GM19035 (cell line): Measurements from ENCODE around the gene KIAA1217.

Experiments
- ATAC-seq: cut with Tn5 transposase; IDR thresholded peaks from one replicate; pipeline ENCODE4 v1.9.1; 2021; ENCODE audit not compliant: unreplicated experiment

KIAA1217 gene

GRCh38 chr10:24574578-24575155 is 365.7 kb downstream of the KIAA1217 start:
- no peak for ATAC-seq

DNA sequence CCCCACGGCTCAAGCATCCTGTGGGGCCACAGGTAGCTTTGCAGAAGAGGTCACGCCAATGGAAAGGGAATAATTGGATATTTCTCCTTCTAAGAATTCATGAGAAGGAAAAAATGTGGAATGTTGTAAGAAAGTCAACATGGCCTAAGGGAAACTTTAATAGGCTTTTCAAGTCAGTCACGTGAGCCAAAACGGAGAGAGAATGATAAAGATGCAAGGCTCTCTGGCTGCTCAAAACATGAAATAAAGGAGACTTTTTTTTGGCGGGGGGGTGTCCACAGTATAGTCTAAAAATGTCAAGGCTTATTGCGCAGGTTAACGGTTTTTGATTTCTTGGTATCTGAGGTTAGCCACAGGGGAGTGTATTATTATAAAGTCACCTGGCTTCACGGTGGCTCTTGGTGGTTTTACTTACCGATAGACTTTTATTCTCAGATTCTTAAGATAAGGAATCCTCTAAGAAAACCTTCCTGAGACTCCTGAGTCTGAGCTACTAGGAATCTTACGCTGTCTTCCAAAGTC is 366.6 kb downstream of the KIAA1217 start:
- ATAC-seq: no peak

- ATAC-seq: no peak
These were observed 370.5 kb downstream of the KIAA1217 start for GRCh38 chr10:24579448-24579847.

DNA sequence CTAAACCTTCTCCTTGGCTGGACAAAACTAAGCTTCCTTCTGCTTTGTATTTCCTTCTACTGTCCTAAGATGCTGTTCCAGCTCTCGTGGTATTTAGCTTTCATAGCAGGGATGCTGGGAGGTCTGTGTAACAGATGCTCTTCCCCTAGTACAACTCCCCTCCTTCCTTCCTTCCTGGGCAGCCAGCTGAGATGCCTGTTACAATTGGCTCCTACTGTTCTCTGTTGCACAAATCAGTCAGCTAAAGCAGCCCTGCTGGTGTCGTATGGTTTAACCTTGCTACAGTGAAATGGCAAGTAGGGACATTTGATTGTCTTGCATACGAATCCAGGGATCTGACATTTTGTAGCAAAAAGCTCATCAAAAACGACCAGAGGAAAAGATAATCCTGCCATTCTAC is 371.0 kb downstream of the KIAA1217 start:
- ATAC-seq: no peak

- no peak for ATAC-seq
These were observed 380.3 kb downstream of the KIAA1217 start for GRCh38 chr10:24589265-24589664.

- no peak for ATAC-seq
These were observed 381.9 kb downstream of the KIAA1217 start for GRCh38 chr10:24590697-24591457.

DNA sequence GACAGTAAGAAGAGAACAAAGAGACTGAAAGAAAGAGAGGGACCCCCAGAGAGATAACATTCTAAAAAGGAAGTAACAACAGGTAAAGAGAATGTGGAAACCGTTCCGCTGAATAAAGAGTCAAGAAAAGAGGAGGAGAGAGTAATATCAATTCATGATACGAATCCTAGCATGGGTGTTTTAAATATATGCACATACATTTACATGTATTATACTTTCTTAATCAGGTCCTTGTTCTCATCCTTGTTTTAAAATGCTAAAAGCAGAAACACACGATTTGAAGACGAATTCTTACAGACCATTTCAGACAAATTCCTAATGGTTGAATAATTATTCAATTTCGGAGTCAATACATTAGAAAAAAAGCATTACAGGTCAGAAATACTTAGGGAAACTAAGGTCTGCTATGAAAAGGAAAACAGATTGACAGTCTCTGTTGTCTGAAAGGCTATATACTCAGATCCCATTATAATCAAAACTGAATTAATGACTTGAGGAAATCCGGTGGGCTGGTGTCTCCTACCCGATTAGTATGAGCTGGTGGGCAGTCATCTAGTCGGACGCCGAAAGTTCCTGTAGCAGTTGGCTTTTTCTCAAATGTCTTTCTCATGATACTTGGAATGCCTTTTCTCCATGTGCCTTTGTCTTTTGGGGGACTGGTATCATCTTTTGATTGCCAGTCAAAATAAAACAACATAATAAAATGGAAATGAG is 387.4 kb downstream of the KIAA1217 start:
- ATAC-seq: no peak

GRCh38 chr10:24597426-24597825 is 388.5 kb downstream of the KIAA1217 start:
- no peak for ATAC-seq
